ENCODE data around the gene BST1. TPM values are rescaled to one million over a fixed set of nuclear protein-coding genes. Genes with fewer than 3 reads are reported as not detected.

BST1 gene
- total and polyA plus RNA-seq, 2 of the 8 experiments (the other 6 are each of a cell fraction or from before 2014, with no cell fraction given): 0.52 to 0.54 TPM

DNA sequence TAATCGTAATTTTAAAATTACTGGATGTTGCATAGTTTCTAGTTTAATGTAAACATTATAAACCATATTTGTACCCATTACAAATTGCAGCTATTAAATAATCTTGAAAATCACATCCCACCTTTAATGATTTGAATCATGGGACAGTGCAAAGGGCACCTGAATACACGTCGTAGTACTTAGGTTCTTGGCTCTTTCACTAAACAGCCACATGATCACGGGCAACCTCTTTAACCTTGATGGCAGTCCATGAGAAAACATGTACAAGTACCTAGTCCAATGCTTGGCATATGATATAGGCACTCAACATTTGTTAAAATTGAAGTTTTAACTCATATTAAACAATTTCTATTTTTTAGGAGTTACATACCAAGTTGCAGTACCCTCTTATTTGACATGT lies 35.9 kb upstream of the BST1 start (continued):
- TF ChIP-seq CBX5 (IDR thresholded peaks at IDR 0.05; ENCODE audit: low read depth, low read length) (no peak), NANOG (IDR thresholded peaks at IDR 0.05; ENCODE audit: insufficient read depth, low read depth, low read length, poor library complexity, severe bottlenecking) (no peak), CREB1 (IDR thresholded peaks at IDR 0.05) (no peak), HDAC6 (IDR thresholded peaks at IDR 0.05; ENCODE audit: low read depth, low read length) (no peak), SAP30 (IDR thresholded peaks at IDR 0.05; ENCODE audit: insufficient read depth, insufficient replicate concordance, low read length) (no peak), SUZ12 (IDR thresholded peaks at IDR 0.05; ENCODE audit: low read length) (no peak), RXRA (IDR thresholded peaks at IDR 0.05; ENCODE audit: insufficient read depth, low read depth, low read length) (no peak)
- TF ChIP-seq, protein P1, sequence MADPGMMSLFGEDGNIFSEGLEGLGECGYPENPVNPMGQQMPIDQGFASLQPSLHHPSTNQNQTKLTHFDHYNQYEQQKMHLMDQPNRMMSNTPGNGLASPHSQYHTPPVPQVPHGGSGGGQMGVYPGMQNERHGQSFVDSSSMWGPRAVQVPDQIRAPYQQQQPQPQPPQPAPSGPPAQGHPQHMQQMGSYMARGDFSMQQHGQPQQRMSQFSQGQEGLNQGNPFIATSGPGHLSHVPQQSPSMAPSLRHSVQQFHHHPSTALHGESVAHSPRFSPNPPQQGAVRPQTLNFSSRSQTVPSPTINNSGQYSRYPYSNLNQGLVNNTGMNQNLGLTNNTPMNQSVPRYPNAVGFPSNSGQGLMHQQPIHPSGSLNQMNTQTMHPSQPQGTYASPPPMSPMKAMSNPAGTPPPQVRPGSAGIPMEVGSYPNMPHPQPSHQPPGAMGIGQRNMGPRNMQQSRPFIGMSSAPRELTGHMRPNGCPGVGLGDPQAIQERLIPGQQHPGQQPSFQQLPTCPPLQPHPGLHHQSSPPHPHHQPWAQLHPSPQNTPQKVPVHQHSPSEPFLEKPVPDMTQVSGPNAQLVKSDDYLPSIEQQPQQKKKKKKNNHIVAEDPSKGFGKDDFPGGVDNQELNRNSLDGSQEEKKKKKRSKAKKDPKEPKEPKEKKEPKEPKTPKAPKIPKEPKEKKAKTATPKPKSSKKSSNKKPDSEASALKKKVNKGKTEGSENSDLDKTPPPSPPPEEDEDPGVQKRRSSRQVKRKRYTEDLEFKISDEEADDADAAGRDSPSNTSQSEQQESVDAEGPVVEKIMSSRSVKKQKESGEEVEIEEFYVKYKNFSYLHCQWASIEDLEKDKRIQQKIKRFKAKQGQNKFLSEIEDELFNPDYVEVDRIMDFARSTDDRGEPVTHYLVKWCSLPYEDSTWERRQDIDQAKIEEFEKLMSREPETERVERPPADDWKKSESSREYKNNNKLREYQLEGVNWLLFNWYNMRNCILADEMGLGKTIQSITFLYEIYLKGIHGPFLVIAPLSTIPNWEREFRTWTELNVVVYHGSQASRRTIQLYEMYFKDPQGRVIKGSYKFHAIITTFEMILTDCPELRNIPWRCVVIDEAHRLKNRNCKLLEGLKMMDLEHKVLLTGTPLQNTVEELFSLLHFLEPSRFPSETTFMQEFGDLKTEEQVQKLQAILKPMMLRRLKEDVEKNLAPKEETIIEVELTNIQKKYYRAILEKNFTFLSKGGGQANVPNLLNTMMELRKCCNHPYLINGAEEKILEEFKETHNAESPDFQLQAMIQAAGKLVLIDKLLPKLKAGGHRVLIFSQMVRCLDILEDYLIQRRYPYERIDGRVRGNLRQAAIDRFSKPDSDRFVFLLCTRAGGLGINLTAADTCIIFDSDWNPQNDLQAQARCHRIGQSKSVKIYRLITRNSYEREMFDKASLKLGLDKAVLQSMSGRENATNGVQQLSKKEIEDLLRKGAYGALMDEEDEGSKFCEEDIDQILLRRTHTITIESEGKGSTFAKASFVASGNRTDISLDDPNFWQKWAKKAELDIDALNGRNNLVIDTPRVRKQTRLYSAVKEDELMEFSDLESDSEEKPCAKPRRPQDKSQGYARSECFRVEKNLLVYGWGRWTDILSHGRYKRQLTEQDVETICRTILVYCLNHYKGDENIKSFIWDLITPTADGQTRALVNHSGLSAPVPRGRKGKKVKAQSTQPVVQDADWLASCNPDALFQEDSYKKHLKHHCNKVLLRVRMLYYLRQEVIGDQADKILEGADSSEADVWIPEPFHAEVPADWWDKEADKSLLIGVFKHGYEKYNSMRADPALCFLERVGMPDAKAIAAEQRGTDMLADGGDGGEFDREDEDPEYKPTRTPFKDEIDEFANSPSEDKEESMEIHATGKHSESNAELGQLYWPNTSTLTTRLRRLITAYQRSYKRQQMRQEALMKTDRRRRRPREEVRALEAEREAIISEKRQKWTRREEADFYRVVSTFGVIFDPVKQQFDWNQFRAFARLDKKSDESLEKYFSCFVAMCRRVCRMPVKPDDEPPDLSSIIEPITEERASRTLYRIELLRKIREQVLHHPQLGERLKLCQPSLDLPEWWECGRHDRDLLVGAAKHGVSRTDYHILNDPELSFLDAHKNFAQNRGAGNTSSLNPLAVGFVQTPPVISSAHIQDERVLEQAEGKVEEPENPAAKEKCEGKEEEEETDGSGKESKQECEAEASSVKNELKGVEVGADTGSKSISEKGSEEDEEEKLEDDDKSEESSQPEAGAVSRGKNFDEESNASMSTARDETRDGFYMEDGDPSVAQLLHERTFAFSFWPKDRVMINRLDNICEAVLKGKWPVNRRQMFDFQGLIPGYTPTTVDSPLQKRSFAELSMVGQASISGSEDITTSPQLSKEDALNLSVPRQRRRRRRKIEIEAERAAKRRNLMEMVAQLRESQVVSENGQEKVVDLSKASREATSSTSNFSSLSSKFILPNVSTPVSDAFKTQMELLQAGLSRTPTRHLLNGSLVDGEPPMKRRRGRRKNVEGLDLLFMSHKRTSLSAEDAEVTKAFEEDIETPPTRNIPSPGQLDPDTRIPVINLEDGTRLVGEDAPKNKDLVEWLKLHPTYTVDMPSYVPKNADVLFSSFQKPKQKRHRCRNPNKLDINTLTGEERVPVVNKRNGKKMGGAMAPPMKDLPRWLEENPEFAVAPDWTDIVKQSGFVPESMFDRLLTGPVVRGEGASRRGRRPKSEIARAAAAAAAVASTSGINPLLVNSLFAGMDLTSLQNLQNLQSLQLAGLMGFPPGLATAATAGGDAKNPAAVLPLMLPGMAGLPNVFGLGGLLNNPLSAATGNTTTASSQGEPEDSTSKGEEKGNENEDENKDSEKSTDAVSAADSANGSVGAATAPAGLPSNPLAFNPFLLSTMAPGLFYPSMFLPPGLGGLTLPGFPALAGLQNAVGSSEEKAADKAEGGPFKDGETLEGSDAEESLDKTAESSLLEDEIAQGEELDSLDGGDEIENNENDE (IDR thresholded peaks at IDR 0.05; ENCODE audit: insufficient replicate concordance, low read length): no peak
